ENCODE results near the gene CENATAC. TPM values are rescaled to one million over a fixed set of nuclear protein-coding genes. Genes with fewer than 3 reads are reported as not detected.
A peak's percentile ranks its signal among the peaks of the same experiment; 100 is the strongest.

Gene CENATAC
- total and polyA plus RNA-seq, 9 of the 15 experiments (the other 6 are each of a cell fraction or from before 2014, with no cell fraction given) = 2.4 to 25.5 (median 13.7) TPM

DNA sequence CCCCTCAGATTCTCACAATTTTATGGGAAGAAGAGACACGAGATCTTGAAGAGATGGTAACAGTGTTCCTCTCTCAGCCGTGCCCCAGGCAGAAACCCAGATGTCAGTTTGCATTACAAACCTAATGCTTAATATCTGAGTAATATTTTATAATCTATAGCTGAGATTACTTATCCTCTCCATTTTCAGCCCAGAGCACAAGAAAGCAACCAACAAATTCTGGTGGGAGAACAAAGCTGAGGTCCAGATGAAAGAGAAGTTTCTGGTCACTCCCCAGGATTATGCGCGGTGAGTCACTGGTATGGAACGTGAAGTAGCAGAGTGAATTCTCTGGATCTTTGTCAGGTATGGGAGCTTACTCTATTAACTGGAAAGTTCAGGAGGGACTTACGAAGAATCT is 884 bp downstream of the CENATAC start (continued):
- no peak for TF ChIP-seq ZKSCAN1 (IDR thresholded peaks at IDR 0.05; ENCODE audit: low read depth, low read length)
- no peak for TF ChIP-seq MIER1 (IDR thresholded peaks at IDR 0.05; ENCODE audit: low read depth)
- TF ChIP-seq FOXK2 (conservative IDR thresholded peaks at IDR 0.05 in 1 of 2, IDR thresholded peaks at IDR 0.05 in 1 of 2; ENCODE audit: low read depth in 2 of 2) = no peak
- no peak for TF ChIP-seq ATF1 (CRISPR knock-in tag; IDR thresholded peaks at IDR 0.05)
- TF ChIP-seq ATF1 (tag; IDR thresholded peaks at IDR 0.05) = no peak
- TF ChIP-seq, protein P1, sequence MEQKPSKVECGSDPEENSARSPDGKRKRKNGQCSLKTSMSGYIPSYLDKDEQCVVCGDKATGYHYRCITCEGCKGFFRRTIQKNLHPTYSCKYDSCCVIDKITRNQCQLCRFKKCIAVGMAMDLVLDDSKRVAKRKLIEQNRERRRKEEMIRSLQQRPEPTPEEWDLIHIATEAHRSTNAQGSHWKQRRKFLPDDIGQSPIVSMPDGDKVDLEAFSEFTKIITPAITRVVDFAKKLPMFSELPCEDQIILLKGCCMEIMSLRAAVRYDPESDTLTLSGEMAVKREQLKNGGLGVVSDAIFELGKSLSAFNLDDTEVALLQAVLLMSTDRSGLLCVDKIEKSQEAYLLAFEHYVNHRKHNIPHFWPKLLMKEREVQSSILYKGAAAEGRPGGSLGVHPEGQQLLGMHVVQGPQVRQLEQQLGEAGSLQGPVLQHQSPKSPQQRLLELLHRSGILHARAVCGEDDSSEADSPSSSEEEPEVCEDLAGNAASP (IDR thresholded peaks at IDR 0.05) = no peak
- TF ChIP-seq, protein P2, sequence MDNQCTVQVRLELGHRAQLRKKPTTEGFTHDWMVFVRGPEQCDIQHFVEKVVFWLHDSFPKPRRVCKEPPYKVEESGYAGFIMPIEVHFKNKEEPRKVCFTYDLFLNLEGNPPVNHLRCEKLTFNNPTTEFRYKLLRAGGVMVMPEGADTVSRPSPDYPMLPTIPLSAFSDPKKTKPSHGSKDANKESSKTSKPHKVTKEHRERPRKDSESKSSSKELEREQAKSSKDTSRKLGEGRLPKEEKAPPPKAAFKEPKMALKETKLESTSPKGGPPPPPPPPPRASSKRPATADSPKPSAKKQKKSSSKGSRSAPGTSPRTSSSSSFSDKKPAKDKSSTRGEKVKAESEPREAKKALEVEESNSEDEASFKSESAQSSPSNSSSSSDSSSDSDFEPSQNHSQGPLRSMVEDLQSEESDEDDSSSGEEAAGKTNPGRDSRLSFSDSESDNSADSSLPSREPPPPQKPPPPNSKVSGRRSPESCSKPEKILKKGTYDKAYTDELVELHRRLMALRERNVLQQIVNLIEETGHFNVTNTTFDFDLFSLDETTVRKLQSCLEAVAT (IDR thresholded peaks at IDR 0.05) = no peak
- TF ChIP-seq, protein P3, sequence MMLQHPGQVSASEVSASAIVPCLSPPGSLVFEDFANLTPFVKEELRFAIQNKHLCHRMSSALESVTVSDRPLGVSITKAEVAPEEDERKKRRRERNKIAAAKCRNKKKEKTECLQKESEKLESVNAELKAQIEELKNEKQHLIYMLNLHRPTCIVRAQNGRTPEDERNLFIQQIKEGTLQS (IDR thresholded peaks at IDR 0.05) = peak; percentile 89
- TF ChIP-seq, protein P3 (CRISPR knock-in tag; conservative IDR thresholded peaks at IDR 0.05) = no peak
- TF ChIP-seq, protein P4, sequence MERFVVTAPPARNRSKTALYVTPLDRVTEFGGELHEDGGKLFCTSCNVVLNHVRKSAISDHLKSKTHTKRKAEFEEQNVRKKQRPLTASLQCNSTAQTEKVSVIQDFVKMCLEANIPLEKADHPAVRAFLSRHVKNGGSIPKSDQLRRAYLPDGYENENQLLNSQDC (CRISPR knock-in tag; IDR thresholded peaks at IDR 0.05) = no peak
- TF ChIP-seq FOSL1 (tag; conservative IDR thresholded peaks at IDR 0.05) = peak; percentile 85
- TF ChIP-seq DPF2 (IDR thresholded peaks at IDR 0.05) = peak; percentile 72
- TF ChIP-seq JUND (IDR thresholded peaks at IDR 0.05; ENCODE audit: borderline replicate concordance, low read depth, low read length) = peak; percentile 91
- peak; percentile 91; the same call in 2 of the 3 replicates for TF ChIP-seq JUND (tag; IDR thresholded peaks at IDR 0.05; ENCODE audit: borderline replicate concordance, low read depth, low read length)
- no peak for TF ChIP-seq BCL6 (CRISPR knock-in tag; IDR thresholded peaks at IDR 0.05)
- TF ChIP-seq TEAD4 (IDR thresholded peaks at IDR 0.05; ENCODE audit: low read length) = peak; percentile 64
- no peak for TF ChIP-seq TEAD4 (CRISPR knock-in tag; IDR thresholded peaks at IDR 0.05; ENCODE audit: borderline replicate concordance)
- no peak for TF ChIP-seq ZNF695 (CRISPR knock-in tag; IDR thresholded peaks at IDR 0.05)
- TF ChIP-seq, protein P5, sequence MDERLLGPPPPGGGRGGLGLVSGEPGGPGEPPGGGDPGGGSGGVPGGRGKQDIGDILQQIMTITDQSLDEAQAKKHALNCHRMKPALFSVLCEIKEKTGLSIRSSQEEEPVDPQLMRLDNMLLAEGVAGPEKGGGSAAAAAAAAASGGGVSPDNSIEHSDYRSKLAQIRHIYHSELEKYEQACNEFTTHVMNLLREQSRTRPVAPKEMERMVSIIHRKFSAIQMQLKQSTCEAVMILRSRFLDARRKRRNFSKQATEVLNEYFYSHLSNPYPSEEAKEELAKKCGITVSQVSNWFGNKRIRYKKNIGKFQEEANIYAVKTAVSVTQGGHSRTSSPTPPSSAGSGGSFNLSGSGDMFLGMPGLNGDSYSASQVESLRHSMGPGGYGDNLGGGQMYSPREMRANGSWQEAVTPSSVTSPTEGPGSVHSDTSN (CRISPR knock-in tag; IDR thresholded peaks at IDR 0.05; ENCODE audit: low read depth) = no peak
- TF ChIP-seq, protein P5 (tag; conservative IDR thresholded peaks at IDR 0.05; ENCODE audit: low read depth) = no peak
- no peak for TF ChIP-seq SREBF2 (CRISPR knock-in tag; IDR thresholded peaks at IDR 0.05)
